COLO668 (cell line): ENCODE measurements around the gene TEX51.

Experiments
- DNase-seq: peaks from one replicate; lab custom pipeline; 2025; ENCODE audit not compliant: unreplicated experiment; lab: John Stamatoyannopoulos, UW

TEX51 gene

GRCh38 chr2:126878601-126879000 is 20.1 kb upstream of the TEX51 start:
- no peak for DNase-seq

- DNase-seq: no peak
Measured at GRCh38 chr2:126879348-126880298, 19.1 kb upstream of the TEX51 start.

GRCh38 chr2:126880324-126880723 is 18.4 kb upstream of the TEX51 start:
- DNase-seq: peak; percentile 7

- DNase-seq: no peak
Measured at GRCh38 chr2:126880817-126881216, 17.9 kb upstream of the TEX51 start.

- DNase-seq: no peak
Measured at GRCh38 chr2:126881591-126881990, 17.1 kb upstream of the TEX51 start.

GRCh38 chr2:126882181-126882580 is 16.5 kb upstream of the TEX51 start:
- DNase-seq: no peak

- no peak for DNase-seq
Measured at GRCh38 chr2:126882736-126883665, 15.7 kb upstream of the TEX51 start.

GRCh38 chr2:126883666-126884040 is 15.0 kb upstream of the TEX51 start:
- DNase-seq: no peak

- no peak for DNase-seq
Measured at GRCh38 chr2:126884861-126885750, 13.6 kb upstream of the TEX51 start.

- no peak for DNase-seq
Measured at GRCh38 chr2:126885751-126886210, 12.9 kb upstream of the TEX51 start.

GRCh38 chr2:126886211-126886915 is 12.3 kb upstream of the TEX51 start:
- peak; percentile 70 for DNase-seq

GRCh38 chr2:126886916-126887280 is 11.8 kb upstream of the TEX51 start:
- no peak for DNase-seq

GRCh38 chr2:126887506-126887905 is 11.2 kb upstream of the TEX51 start:
- DNase-seq: no peak

GRCh38 chr2:126888046-126888445 is 10.6 kb upstream of the TEX51 start:
- DNase-seq: no peak

- no peak for DNase-seq
Measured at GRCh38 chr2:126889071-126889470, 9.6 kb upstream of the TEX51 start.

- DNase-seq: no peak
Measured at GRCh38 chr2:126889496-126890135, 9.1 kb upstream of the TEX51 start.

GRCh38 chr2:126890136-126890510 is 8.6 kb upstream of the TEX51 start:
- DNase-seq: no peak

- DNase-seq: no peak
Measured at GRCh38 chr2:126890551-126891450, 7.9 kb upstream of the TEX51 start.
